Uterus (tissue), 2 donors: ENCODE data around the gene PRKCE.

Experiments used
- CTCF ChIP-seq, 4 experiments: fragments of 200-600 bp in 2 of 4; fragments of 450-650 bp in 2 of 4; sonication (generic) in 2 of 4; IDR thresholded peaks; one replicate each; pipeline ENCODE4 v1.5.1; 2016 to 2019; ENCODE audit warnings: antibody characterized with exemption in 4 of 4, mild to moderate bottlenecking in 2 of 4, moderate library complexity in 1 of 4
- POLR2A ChIP-seq, 2 donors: fragments of 450-650 bp; IDR thresholded peaks; one replicate each; pipeline ENCODE4 v1.6.1; 2016; ENCODE audit warnings: antibody characterized with exemption in 2 of 2, mild to moderate bottlenecking in 1 of 2, moderate library complexity in 1 of 2

- TF ChIP-seq CTCF (IDR thresholded peaks at IDR 0.05) (no peak), POLR2A (IDR thresholded peaks at IDR 0.05) (no peak)
Observed at GRCh38 chr2:45964906-45965305, 313.4 kb downstream of the PRKCE start.
